Measurements from ENCODE around the gene RHOF.

DNA sequence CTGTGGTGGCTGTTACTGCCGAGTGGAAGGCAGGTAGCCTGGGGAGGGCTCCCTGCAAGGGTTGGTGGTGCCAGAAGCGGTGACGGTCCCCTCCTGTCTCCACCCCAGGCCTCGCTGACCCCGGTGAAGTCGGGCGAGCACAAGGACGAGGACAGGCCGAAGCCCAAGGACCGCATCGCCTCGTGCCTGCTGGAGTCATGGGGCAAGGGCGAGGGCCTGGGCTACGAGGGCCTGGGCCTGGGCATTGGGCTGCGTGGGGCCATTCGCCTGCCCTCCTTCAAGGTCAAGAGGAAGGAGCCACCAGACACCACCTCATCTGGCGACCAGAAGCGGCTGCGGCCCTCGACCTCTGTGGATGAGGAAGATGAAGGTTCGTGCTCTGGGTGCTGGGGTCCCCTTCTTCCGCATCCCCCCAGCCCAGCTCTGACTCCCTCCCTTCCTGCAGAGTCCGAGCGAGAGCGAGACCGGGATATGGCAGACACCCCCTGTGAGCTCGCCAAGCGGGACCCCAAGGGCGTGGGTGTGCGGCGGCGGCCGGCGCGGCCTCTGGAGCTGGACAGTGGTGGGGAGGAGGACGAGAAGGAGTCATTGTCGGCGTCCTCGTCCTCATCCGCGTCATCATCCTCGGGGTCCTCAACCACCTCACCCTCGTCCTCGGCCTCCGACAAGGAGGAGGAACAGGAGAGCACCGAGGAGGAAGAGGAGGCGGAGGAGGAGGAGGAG lies 23.6 kb upstream of the RHOF start:
- TF ChIP-seq, protein P1, sequence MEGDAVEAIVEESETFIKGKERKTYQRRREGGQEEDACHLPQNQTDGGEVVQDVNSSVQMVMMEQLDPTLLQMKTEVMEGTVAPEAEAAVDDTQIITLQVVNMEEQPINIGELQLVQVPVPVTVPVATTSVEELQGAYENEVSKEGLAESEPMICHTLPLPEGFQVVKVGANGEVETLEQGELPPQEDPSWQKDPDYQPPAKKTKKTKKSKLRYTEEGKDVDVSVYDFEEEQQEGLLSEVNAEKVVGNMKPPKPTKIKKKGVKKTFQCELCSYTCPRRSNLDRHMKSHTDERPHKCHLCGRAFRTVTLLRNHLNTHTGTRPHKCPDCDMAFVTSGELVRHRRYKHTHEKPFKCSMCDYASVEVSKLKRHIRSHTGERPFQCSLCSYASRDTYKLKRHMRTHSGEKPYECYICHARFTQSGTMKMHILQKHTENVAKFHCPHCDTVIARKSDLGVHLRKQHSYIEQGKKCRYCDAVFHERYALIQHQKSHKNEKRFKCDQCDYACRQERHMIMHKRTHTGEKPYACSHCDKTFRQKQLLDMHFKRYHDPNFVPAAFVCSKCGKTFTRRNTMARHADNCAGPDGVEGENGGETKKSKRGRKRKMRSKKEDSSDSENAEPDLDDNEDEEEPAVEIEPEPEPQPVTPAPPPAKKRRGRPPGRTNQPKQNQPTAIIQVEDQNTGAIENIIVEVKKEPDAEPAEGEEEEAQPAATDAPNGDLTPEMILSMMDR (IDR thresholded peaks at IDR 0.05): no peak
- no peak for TF ChIP-seq POLR2A (IDR thresholded peaks at IDR 0.05)

All from body of pancreas (tissue), 4 donors.